ENCODE results near the gene LIMD2. TPM values are rescaled to one million over a fixed set of nuclear protein-coding genes. Genes with fewer than 3 reads are reported as not detected.

Gene LIMD2
- total RNA-seq, 1 donor from 2014 or later: 421 TPM

- ChIA-PET POLR2A (interaction anchor here (0.6 to 11.3 kb wide), 36 partner anchors 9 to 776 kb away, joined by 3 to 295 read pairs (median 5); partner anchors contain the start of genes CCDC47, DCAF7, DDX42 and MAP3K3), CTCF (interaction anchor here (0.8 to 4.5 kb wide), 8 partner anchors 8 to 150 kb away, joined by 3 to 42 read pairs (median 4); partner anchors contain the start of genes CCDC47, DDX42 and STRADA)
- no peak for TF ChIP-seq CTCF (IDR thresholded peaks at IDR 0.05)
- DNase-seq: peak; percentile 94
- Mint-ChIP-seq H3K27ac (peak overlapping the region; percentile 97), H3K9me3 (no peaks in the 10 kb centered on the region), H3K4me1 (peaks cover 73% of the 10 kb centered on the region), H3K36me3 (ENCODE audit: low read depth) (peaks cover 46% of the 10 kb centered on the region), H3K4me3 (peak overlapping the region; percentile 96), H3K27me3 (no peaks in the 10 kb centered on the region)
- intact Hi-C loops (cut with micrococcal nuclease): loop anchor here (1.0 to 5.0 kb wide), 12 partner anchors 11 to 808 kb away; partner anchors contain the start of genes ACE, CCDC47, CEP95 and CYB561
- ATAC-seq (ENCODE audit: low read depth): peak; percentile 40
Observed at GRCh38 chr17:63698886-63699637, 863 bp downstream of the LIMD2 start.

DNA sequence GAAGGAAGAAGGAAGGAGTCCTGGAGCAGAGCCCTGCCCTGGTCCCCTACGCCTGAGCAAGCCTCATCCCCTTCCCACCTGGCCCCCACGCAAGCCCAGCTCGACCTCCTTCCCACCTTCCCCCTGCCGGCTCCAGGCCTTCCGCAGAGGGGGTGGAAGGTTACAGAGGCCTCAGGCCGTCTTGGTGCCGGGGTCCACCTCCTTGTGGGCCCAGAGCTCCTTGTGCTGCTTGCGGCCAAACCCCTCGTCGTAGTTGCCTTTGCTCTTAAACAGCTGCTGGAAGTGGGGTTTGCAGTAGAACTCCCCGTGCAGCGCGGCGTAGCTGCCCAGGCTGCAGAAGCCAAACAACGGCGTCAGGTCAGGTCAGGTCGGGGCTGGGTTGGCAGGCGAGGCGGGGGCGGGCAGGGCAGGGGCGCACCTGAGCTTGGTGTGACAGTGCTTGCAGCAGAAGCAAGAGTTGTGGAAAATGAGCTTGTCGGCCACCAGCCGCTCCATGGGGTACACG, 1.5 kb downstream of the LIMD2 start:
- ChIA-PET CTCF (interaction anchor here (0.8 to 4.5 kb wide), 10 partner anchors 8 to 150 kb away, joined by 3 to 42 read pairs (median 4); partner anchors contain the start of genes CCDC47, DDX42, MAP3K3 and STRADA), POLR2A (interaction anchor here (0.6 to 11.3 kb wide), 31 partner anchors 10 to 776 kb away, joined by 3 to 295 read pairs (median 5); partner anchors contain the start of genes CCDC47, DCAF7, DDX42 and MAP3K3)
- no peaks in the 10 kb centered on the region for H3K9me3 Mint-ChIP-seq
- H3K4me3 Mint-ChIP-seq: peak overlapping the region; percentile 96
- peak; percentile 42 for DNase-seq
- peaks cover 71% of the 10 kb centered on the region for H3K4me1 Mint-ChIP-seq
- no peaks in the 10 kb centered on the region for H3K27me3 Mint-ChIP-seq
- intact Hi-C loops (cut with micrococcal nuclease): loop anchor here (1.0 to 5.0 kb wide), 7 partner anchors 12 to 809 kb away; partner anchors contain the start of genes ACE, CEP95, CYB561 and DDX5
- H3K36me3 Mint-ChIP-seq (ENCODE audit: low read depth): peaks cover 45% of the 10 kb centered on the region
- ATAC-seq (ENCODE audit: low read depth): no peak
- peak overlapping the region; percentile 97 for H3K27ac Mint-ChIP-seq
- no peak for TF ChIP-seq CTCF (IDR thresholded peaks at IDR 0.05)

DNA sequence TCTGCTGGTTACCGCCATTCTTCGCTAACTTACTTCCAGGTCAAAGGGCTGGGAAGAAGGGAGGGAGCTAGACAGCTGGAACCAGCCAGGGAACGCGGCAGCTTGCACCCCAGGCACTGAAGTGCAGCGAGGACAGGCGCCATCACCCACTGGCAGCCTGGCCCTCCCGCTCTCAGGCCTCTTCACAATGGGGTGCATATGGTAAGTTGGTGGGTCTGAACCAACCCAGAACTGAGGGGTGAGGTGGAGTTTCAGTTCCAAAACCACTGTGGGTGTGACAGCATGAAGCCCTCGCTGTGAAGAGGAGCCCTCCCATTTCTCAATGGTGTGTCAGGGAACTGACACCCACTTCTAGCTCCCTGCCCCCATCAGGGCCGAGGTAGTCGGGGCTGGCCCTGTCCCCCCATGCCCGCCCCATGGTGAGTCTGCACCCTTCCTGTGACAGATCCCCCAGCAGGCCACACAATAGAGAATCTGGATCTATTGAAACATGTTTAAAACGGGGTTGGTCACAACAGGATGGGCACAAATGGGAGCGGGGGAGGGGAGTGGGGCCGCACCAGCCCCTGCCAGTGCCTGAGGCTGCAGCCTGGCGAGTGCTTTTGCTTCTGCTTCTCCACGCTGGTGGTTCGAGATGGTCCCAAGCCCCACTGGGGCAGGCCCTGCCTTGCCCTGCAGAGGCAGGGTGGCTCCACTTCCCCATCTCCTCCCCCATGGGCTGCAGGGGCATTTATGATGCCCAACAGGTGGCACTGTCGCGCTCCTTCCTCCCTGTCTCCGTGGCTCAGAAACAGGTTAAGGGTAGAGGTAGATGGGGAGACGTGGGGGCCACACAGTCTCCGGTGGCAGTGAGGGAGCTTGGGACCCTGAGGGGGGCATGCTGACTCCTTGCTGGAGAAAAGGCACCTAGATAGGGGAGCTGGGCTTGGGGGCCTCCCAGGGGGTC, 2.3 kb downstream of the LIMD2 start:
- TF ChIP-seq CTCF (IDR thresholded peaks at IDR 0.05): no peak
- H3K9me3 Mint-ChIP-seq: no peaks in the 10 kb centered on the region
- no peaks in the 10 kb centered on the region for H3K27me3 Mint-ChIP-seq
- peak overlapping the region; percentile 96 for H3K4me3 Mint-ChIP-seq
- H3K4me1 Mint-ChIP-seq: peaks cover 70% of the 10 kb centered on the region
- H3K36me3 Mint-ChIP-seq (ENCODE audit: low read depth): peaks cover 44% of the 10 kb centered on the region
- ATAC-seq (ENCODE audit: low read depth): peak; percentile 52
- ChIA-PET POLR2A (interaction anchor here (0.7 to 11.3 kb wide), 40 partner anchors 10 to 809 kb away, joined by 3 to 295 read pairs (median 5); partner anchors contain the start of genes CCDC47, CEP95, DCAF7 and DDX42), CTCF (interaction anchor here (0.7 to 4.5 kb wide), 11 partner anchors 9 to 219 kb away, joined by 3 to 42 read pairs (median 4); partner anchors contain the start of genes CCDC47, DDX42, MAP3K3 and STRADA)
- peak overlapping the region; percentile 97 for H3K27ac Mint-ChIP-seq
- intact Hi-C loops (cut with micrococcal nuclease): loop anchor here (1.0 to 5.0 kb wide), 8 partner anchors 13 to 810 kb away; partner anchors contain the start of genes ACE, CEP95, CYB561 and DDX5
- peak; percentile 78 for DNase-seq

- no peaks in the 10 kb centered on the region for H3K27me3 Mint-ChIP-seq
- intact Hi-C loops (cut with micrococcal nuclease): loop anchor here (5.0 kb wide), 3 partner anchors 219 to 811 kb away; partner anchors contain the start of genes ACE, CEP95, DDX5 and TEX2
- no peak for DNase-seq
- H3K9me3 Mint-ChIP-seq: no peaks in the 10 kb centered on the region
- peak overlapping the region; percentile 97 for H3K27ac Mint-ChIP-seq
- peak overlapping the region; percentile 96 for H3K4me3 Mint-ChIP-seq
- peaks cover 51% of the 10 kb centered on the region for H3K36me3 Mint-ChIP-seq (ENCODE audit: low read depth)
- POLR2A ChIA-PET: interaction anchor here (0.6 to 11.3 kb wide), 22 partner anchors 9 to 937 kb away, joined by 3 to 295 read pairs (median 6); partner anchors contain the start of genes CCDC47, CEP95, DDX42 and DDX5
- no peak for TF ChIP-seq CTCF (IDR thresholded peaks at IDR 0.05)
- CTCF ChIA-PET: interaction anchor here (0.6 to 4.5 kb wide), 6 partner anchors 14 to 183 kb away, joined by 3 to 42 read pairs (median 4); partner anchors contain the start of genes CCDC47, DDX42 and MAP3K3
- no peak for ATAC-seq (ENCODE audit: low read depth)
- H3K4me1 Mint-ChIP-seq: peaks cover 63% of the 10 kb centered on the region
Observed at GRCh38 chr17:63696381-63696961, 3.5 kb downstream of the LIMD2 start.

Data from activated B cell treated with CpG ODN at 0.5 μM for 24 hours (primary cell).